M059J (cell line): ENCODE results near the gene ZNF587. TPM values are rescaled to one million over a fixed set of nuclear protein-coding genes. Genes with fewer than 3 reads are reported as not detected.
A peak's percentile ranks its signal among the peaks of the same experiment; 100 is the strongest.
"Not testable (repeated sequence)": the region's sequence is repeated elsewhere in the genome, so short reads cannot be mapped to it uniquely, and the experiment has no call there.

Experiments used
- DNase-seq: peaks from one replicate; pipeline ENCODE4 v3.0.0-alpha.2; 2012; ENCODE audit warnings: low read depth
- total RNA-seq: library from RNA; depleted of rRNA; stranded (reverse); fragments of >200 nt; shearing (Covaris generic); gene quantifications from 2 replicates; pipeline ENCODE4 v1.2.3, GENCODE V29; 2014

Gene ZNF587
- total RNA-seq, 1 experiment from 2014 or later, result 19.6 TPM

DNA sequence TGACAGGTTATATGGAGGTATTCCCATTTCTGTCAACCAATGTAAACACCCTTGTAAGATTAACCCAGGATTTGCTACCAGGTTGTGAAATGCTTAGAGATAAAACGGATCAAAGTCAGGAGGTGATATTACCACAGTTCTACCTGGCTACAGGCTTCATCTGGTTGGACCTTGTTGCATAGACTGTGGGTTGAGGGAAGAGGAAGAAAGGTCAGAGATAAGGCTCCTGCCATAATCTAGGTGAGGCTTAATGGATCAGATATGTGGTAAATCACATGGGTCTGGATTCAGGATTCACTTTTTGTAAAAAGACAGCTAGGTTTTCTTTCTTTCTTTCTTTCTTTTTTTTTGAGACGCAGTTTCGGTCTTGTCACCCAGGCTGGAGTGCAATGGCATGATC lies 28.2 kb upstream of the ZNF587 start:
- DNase-seq, result not testable (repeated sequence)

DNA sequence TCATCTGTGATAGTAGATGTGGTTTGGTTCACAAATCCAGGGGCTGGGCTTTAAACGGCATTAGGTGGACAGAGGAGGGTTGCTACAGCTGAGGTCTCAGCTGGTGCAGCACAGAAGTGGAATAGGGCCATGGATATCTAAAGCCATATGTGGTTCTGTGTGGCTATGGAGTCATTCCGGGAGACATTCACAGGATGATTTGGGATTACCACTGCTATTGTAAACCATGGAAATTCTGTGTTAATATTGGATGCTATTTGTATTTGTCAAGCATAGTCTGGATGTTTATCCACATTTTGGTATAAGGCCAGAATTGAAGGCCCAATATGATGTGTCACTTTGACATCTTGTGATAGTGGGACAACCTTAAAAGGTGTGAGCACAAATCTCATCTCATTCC lies 26.5 kb upstream of the ZNF587 start:
- not testable (repeated sequence) for DNase-seq

DNA sequence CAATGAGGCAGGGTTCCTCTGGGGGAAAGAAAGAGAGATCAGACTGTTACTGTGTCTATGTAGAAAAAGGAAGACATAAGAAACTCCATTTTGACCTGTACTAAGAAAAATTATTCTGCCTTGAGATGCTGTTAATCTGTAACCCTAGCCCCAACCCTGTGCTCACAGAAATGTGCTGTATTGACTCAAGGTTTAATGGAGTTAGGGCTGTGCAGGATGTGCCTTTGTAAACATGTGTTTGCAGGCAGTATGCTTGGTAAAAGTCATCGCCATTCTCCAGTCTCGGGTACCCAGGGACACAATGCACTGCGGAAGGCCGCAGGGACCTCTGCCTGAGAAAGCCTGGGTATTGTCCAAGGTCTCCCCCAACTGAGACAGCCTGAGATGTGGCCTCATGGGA lies 26.1 kb upstream of the ZNF587 start:
- not testable (repeated sequence) for DNase-seq

DNA sequence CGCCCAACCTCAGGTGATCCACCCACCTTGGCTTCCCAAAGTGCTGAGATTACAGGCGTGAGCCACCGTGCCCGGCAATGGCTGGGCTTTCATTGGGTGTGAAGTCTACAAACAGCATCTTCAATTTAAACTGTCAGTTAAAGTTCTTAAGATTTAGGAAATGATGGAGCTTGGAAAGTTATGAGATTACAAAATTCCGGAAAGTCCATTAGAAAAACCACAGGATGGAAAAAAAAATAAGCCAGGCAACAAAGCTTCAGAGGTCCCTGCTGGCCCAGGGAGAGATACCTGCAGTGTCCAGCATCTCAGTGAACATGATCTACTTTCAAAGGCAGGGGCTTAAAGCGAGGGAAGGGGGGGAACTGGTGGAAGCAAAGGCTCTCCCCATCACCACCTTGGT lies 24.1 kb upstream of the ZNF587 start:
- DNase-seq, result no peak

DNA sequence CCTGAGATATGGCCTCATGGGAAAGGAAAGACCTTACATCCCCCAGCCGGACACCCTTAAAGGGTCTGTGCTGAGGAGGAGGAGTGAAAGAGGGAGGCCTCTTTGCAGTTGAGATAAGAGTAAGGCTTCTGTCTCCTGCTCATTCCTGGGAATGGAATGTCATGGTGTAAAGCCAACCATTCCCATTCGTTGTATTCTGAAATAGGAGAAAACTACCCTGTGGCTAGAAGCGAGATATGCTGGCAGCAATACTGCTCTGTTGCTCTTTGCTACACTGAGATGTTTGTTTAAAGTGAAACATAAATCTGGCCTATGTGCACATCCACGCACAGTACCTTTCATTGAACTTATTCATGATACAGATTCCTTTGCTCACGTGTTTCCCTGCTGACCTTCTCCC lies 20.3 kb upstream of the ZNF587 start:
- no peak for DNase-seq

DNA sequence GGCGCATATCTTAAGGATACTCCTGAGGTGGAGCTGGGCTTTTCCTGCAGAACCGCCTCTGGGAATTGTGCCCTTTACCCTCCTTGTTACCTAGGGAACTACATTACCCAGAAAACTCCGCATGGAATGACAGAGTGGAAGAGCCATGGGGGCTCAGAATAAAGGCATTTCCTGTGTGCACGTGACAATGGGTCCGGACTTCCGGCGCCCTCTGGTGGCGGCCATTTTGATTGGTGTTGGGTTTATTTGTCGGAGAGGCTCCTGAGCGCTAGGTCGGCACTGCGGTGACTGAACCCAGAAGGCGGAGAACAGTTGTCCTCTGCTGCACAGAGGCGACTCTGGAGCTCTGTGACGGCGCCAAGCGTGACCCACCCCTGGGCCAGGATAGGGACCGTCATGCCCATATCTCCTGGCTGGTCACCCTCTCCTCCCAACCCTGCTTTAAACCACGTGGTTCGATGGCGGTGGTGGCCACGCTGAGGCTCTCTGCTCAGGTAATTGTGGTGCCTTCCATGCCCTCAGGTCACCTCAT lies 19.5 kb upstream of the ZNF587 start, which contains the start of gene ZNF587B:
TSS of gene ZNF587B (plus strand) at position 229 of the 532 bp plus-strand sequence. CDS start at position 459, 230 bp downstream.
- peak; percentile 25 for DNase-seq

DNA sequence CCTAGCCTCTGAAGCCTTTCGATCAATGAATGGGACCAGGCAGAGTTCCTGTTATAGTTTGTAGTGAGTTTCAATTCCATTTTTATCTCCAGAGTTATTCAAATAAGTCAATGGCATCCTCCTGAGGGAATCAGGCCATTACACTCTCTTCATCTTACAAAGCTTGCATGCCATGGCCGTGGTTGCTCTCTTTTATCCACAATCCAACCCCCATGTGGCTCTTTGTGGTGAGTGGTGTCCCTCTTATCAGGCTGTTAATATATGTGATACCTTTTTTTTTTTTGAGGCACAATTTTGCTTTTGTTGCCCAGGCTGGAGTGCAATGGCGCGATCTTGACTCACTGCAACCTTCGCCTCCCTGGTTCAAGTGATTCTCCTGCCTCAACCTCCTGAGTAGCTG lies 12.7 kb upstream of the ZNF587 start:
- DNase-seq, result not testable (repeated sequence)

DNA sequence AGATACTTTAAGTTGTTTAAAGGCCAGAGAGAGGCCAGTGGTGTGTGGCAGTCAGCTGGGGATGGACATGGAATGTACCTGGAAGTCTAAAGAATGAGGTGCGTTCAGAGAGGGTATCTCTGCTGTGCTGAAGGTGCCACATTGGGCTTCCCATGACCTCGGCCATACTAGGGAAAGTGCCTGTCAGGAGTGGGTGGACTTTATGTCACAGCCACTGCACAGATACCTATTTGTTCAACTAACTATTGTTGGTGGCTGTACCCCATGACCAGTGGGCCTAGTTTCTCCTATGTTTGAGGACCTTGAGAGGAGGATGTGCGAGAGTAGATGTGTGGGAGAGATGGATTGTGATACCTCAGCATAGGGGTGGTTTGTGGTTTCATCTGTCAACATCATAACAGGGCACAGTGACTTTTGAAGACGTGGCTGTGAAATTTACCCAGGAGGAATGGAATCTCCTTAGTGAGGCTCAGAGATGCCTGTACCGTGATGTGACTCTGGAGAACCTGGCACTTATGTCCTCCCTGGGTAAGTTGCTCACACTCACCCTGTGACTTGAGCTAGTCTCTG lies 11.0 kb upstream of the ZNF587 start:
- not testable (repeated sequence) for DNase-seq

DNA sequence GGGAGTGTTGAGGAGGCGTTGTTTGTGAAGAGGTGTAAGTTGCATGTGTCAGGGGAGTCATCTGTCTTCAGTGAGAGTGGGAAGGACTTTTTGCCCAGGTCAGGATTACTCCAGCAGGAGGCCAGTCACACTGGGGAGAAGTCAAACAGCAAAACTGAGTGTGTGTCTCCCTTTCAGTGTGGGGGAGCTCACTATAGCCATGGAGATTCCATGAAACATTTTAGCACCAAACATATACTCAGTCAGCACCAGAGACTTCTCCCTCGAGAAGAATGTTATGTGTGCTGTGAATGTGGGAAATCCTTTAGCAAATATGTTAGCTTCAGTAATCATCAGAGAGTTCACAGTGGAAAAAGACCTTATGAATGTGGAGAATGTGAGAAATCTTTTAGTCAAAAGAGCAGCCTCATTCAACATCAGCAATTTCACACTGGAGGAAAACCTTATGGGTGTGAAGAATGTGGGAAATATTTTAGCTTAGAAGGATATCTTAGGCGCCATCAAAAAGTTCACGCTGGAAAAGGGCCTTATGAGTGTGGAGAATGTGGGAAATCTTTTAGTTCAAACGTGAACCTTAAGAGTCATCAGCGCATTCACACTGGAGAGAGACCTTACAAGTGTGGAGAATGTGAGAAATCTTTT lies 8.4 kb upstream of the ZNF587 start:
- DNase-seq, result no peak

DNA sequence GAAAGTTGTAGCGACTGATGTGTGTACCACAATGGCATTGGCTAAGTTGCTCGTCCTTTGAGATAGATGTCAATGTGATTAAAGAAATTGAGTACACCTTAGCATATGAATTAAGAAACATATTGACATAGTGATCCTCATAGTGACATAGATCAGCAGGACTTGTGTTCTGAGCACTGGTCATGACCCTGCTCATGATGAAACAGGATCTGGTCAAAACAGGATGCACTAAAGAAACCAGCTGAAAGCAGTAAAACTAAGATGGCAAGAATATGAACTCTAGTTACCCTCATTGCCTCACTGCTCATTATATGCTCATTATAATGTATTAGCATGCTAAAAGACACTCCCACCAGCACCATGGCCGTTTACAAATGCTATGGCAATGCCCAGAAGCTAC lies 2.5 kb upstream of the ZNF587 start:
- DNase-seq, result not testable (repeated sequence)

DNA sequence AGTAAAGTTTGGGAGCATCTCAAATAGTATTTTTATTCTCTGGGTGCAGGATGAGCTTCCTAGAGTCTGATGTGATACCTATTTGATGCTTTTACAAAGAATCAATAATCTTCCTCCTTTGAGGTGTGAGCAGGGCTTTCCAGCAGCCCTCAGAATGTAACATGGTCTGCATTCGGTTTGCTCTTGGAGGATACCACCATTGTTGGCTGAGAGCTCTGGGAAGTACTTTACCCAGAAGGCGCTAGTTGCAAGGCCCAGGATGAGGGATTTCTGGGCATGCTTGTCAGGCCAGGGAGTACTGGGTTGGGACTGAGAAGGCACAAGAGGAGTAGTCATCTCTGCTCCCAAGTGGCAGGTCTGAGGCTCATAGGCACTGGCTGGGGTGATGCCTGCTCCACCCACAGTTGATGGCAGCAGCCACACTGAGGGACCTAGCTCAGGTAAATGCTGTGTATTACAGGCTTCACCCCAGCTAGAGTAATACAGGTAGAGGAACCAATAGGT lies 445 bp upstream of the ZNF587 start:
- DNase-seq, result not testable (repeated sequence)

DNA sequence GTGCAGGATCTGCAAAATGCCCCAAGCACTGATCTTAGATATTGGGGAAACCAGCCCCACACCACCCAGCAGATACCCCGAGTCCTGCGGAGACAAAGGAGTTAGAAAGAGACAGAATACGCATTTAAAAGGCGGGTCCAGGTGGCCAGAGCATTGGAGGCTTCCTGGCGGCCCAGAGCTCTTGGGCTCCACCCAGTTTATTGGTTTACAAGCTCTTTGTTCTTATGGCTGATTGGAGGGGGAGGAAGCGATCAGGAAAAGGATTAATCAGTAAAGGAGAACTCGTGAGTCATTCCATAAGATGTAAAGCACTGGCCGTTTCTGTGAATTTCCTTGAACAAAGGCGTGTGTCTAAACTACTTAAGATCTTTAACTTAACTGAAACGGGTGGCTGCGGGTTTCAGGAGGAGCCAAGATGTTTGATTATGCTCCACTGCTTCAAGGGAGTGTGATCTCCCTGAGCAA lies 926 bp downstream of the ZNF587 start:
- no peak for DNase-seq

DNA sequence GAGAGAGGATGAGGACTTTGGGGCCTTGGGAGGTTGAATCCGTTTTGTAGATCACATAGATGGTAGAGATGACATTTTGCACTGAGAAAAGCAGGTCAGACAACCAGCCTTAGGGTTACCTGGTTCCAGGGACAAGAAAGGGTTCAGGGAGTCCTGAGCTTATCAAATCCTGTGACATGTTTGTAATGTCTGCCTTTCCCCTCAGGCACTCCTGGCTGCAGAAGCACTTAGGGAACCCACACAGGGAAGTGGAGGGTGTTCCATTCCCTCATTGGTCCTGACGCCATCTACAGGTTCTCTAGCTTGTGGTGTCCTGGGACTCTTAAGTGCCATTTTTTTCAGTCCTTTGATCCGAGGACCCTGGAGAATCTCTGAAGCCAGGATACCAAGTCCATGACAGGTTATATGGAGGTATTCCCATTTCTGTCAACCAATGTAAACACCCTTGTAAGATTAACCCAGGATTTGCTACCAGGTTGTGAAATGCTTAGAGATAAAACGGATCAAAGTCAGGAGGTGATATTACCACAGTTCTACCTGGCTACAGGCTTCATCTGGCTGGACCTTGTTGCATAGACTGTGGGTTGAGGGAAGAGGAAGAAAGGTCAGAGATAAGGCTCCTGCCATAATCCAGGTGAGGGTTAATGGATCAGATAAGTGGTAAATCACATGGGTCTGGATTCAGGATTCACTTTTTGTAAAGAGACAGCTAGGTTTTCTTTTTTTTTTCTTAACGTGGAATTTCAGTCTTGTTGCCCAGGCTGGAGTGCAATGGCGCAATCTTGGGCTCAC lies 2.3 kb downstream of the ZNF587 start:
- not testable (repeated sequence) for DNase-seq

DNA sequence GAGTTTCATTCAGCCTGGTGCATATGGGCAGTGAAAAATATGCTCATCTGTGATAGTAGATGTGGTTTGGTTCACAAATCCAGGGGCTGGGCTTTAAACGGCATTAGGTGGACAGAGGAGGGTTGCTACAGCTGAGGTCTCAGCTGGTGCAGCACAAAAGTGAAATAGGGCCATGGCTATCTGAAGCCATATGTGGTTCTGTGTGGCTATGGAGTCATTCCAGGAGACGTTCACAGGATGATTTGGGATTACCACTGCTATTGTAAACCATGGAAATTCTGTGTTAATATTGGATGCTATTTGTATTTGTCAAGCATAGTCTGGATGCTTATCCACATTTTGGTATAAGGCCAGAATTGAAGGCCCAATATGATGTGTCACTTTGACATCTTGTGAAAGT lies 4.5 kb downstream of the ZNF587 start:
- DNase-seq, result not testable (repeated sequence)

DNA sequence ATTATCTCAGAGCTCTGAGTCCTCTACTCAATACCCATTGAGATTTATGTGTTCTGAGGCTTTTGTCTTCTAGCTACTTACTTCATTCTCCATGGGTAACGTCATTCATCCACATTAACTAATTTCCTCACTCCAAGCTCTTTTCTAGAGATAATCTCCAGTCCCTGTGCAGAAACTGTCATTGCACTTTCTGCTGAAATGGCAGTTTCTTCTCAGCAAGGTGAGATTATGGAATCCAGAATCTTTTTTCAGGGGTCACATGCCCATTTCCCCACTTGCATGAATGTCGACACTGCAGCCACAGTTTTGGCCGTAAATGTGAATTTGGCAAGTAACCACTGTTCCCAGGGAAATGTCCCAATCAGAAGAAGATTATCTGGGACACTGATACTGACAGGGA lies 12.7 kb downstream of the ZNF587 start:
- not testable (repeated sequence) for DNase-seq

DNA sequence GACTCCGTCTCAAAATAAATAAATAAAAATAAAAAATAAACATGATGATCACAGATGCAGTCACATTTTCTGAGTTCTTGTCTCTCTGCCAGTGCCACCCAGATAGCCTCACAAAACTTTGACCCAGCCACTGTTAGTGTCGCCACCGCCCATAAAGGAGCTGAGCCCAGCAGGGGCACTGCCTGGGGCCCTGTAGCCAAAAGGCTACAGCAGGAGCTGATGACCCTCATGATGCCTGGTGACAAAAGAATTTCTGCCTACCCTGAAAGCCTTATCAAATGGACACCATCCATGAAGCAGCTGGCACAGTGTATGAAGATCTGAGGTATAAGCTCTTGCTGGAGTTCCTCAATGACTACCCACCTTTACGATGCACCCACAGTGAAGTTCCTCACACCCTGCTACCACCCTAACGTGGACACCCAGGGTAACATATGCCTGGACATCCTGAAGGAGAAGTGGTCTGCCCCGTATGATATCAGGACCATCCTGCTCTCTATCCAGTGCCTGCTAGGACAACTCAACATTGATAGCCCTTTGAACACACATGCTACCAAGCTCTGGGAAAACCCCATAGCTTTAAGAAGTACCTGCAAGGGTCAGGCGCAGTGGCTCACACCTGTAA lies 18.3 kb downstream of the ZNF587 start:
- no peak for DNase-seq

DNA sequence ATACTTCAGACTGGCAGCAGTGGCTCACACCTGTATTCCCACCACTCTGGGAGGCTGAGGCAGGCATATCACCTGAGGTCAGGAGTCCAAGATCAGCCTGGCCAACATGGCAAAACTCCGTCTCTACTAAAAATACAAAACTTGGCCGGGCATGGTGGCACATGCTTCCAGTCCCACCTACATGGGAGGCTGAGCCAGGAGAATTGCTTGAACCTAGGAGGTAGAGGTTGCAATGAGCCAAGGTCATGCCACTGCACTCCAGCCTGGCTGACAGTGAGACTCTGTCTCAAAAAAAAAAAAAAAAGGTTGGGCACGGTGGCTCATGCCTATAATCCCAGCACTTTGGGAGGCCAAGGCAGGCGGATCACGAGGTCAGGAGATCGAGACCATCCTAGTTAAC lies 20.0 kb downstream of the ZNF587 start:
- not testable (repeated sequence) for DNase-seq

DNA sequence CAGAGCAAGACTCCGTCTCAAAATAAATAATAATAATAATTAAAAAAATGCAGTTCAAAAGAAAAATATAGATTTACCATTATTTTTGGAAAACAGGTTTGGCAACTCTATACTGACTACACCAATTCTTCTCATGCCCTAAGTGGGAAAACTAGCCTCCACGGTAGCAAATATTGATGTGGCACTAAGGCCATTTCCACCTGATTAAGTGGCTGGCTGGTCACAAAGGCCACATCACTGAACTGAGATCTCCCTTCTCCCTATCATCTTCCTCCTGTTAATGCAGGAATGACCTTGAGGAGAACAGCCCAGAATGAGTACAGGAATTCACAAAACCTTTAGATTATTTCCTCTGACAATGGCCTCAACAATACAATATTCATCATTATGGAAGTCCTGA lies 20.6 kb downstream of the ZNF587 start:
- DNase-seq, result no peak

DNA sequence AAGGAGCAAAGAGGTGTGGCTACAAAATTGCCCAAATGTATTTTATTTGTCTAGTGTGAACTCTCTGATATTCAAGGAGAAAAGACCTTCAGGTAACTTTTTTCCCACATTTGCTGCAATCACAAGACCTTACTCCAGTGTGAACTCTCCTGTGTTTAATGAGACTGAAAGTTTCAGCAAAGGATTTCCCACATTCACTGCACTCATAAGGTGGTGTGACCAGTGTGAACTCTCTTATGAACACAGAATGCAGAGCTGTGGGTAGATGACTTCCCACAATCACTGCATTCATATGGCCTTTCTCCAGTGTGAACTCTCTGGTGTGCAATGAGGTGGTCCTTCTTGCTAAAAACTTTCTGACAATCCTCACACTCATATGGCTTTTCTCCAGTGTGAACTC lies 22.8 kb downstream of the ZNF587 start:
- no peak for DNase-seq

DNA sequence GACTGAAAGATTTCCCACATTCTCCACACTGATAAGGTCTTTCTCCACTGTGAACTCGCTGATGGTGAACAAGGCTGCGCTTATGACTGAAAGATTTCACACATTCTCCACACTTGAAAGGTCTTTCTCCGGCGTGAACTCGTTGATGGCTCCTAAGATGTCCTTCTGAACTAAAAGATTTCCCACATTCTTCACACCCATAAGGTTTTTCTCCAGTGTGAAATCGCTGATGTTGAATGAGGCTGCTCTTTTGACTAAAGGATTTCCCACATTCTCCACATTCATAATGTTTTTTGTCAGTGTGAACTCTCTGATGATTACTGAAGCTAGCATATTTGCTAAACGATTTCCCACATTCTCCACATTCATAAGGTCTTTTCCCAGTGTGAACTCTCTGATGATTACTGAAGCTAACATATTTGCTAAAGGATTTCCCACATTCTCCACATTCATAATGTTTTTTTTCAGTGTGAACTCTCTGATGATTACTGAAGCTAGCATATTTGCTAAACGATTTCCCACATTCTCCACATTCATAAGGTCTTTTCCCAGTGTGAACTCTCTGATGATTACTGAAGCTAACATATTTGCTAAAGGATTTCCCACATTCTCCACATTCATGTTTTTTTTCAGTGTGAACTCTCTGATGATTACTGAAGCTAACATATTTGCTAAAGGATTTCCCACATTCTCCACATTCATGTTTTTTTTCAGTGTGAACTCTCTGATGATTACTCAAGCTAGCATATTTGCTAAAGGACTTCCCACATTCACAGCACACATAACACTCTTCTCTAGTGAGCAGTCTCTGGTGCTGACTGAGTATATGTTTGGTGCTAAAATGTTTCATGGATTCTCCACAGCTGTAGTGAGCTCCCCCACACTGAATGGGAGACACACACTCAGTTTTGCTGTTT lies 24.5 kb downstream of the ZNF587 start:
- DNase-seq, result not testable (repeated sequence)

DNA sequence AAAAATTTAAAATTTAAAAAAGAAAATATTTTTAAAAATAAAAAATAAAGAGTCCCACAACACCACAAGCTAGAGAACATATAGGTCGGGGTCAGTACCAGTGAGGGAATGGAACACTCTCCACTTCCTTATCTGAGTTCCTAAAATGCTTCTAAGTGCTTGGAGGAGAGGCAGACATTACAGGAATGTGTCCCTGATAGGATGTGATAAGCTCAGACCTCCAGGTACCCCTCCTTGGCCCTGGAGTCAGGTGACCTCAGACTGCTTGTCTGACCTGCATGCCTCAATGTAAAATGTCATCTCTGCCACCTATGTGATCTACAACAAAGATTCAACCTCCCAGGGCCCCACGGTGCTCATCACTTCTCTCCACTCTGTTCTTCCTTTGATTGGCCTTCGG lies 36.4 kb downstream of the ZNF587 start:
- DNase-seq, result no peak
